Activated T-helper 2 cell treated with anti-CD3 and anti-CD28 coated beads, Interferon-gamma antibody, Interleukin-2, Interleukin-4, amounts not matched to agents 10 μg/mL and 5 μg/mL and 100 μg/mL, durations not matched to agents 14 hours and 24 hours and 36 hours (primary cell): ENCODE results near the gene LMAN1L. TPM values are rescaled to one million over a fixed set of nuclear protein-coding genes. Genes with fewer than 3 reads are reported as not detected.

Experiments
- DNase-seq: peaks from one replicate; pipeline ENCODE4 v3.0.0; 2021; ENCODE audit warnings: low spot score
- H3K27ac Mint-ChIP-seq: one replicate; pipeline ENCODE4 v1.8.0; 2021; ENCODE audit warnings: mixed read lengths
- H3K27me3 Mint-ChIP-seq: one replicate; pipeline ENCODE4 v1.8.0; 2021; ENCODE audit warnings: low read depth, mixed read lengths
- H3K36me3 Mint-ChIP-seq: one replicate; pipeline ENCODE4 v1.8.0; 2021; ENCODE audit warnings: low read depth, mixed read lengths
- H3K4me1 Mint-ChIP-seq: one replicate; pipeline ENCODE4 v1.8.0; 2021; ENCODE audit warnings: low read depth, mixed read lengths
- H3K4me3 Mint-ChIP-seq: one replicate; pipeline ENCODE4 v1.8.0; 2021; ENCODE audit warnings: low read depth, mild to moderate bottlenecking, moderate library complexity, mixed read lengths
- H3K9me3 Mint-ChIP-seq: one replicate; pipeline ENCODE4 v1.8.0; 2021; ENCODE audit warnings: mixed read lengths
- intact Hi-C: fragments of 100-400 bp; cut with micrococcal nuclease; formaldehyde crosslinking; loops from one replicate; pipeline ENCODE4 v1.15.1; 2023
- total RNA-seq: library from RNA; stranded (reverse); gene quantifications from 2 replicates; pipeline ENCODE4 v1.2.3, GENCODE V29; 2022

The LMAN1L gene
- total RNA-seq, 1 donor from 2014 or later = 0.32 TPM

GRCh38 chr15:74776821-74777768, 35.5 kb upstream of the LMAN1L start:
- DNase-seq = peak; percentile 50
- peak overlapping the region; percentile 78 for H3K4me3 Mint-ChIP-seq
- H3K27ac Mint-ChIP-seq = peak overlapping the region; percentile 99
- H3K4me1 Mint-ChIP-seq = peaks cover 78% of the 10 kb centered on the region
- no peaks in the 10 kb centered on the region for H3K9me3 Mint-ChIP-seq
- H3K36me3 Mint-ChIP-seq = no peaks in the 10 kb centered on the region
- no peaks in the 10 kb centered on the region for H3K27me3 Mint-ChIP-seq
- intact Hi-C loops = no loop called here

DNA sequence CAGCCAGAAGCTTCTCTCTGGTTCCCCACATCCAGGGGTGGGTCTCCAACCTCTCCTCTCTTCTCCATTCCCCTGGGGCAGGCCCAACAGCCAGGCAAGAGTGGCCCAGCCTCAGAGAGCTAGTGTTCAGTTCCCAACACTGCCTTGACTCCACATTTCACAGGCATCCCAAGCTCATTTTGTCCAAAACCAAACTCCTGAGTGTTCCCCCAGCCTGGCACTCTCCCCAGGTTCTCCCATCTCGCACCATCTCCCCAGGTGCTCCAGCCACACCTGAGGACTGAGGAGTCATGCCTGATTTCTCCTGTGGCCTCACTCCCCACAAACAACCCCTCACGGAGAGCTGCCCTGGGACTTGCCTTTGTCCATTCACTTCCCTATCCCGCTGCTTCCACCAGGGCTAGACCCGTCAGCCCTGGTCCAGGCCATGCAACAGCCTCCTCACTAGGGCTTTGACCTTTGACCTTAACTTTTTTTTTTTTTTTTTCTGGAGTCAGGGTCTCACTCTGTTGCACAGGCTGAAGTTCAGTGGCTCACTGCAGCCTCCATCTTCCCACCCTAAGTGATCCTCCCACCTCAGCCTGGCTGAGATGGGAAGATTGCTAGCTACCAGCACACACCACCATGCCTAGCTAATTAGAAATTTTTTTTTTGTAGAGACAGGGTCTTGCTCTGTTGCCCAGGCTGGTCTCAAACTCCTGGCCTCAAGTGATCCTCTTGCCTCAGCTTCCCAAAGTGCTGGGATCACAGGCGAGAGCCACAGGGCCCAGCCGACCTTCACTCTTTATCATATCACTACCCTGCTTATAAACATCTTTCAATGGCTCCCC, 34.7 kb upstream of the LMAN1L start:
- no peaks in the 10 kb centered on the region for H3K9me3 Mint-ChIP-seq
- intact Hi-C loops = no loop called here
- no peak for DNase-seq
- H3K27ac Mint-ChIP-seq = peak overlapping the region; percentile 99
- no peaks in the 10 kb centered on the region for H3K27me3 Mint-ChIP-seq
- peaks cover 74% of the 10 kb centered on the region for H3K4me1 Mint-ChIP-seq
- peak overlapping the region; percentile 42 for H3K4me3 Mint-ChIP-seq
- peaks cover 4% of the 10 kb centered on the region for H3K36me3 Mint-ChIP-seq

DNA sequence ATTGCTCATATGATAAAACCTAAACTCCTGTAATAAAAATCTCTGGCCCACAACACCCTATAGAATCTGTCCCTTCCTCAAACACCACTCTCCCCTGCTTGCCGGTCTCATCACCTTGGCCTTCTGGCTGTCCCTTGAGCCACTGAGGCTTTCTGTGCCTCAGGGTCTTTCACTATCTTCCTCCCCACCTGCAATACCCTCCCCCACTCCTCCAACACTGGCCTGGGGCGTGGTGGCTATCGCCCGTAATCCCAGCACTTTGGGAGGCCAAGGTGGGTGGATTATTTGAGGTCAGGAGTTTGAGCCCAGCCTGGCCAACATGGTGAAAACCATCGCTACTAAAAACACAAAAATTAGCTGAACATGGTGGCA, 34.0 kb upstream of the LMAN1L start:
- Mint-ChIP-seq H3K27ac (peak overlapping the region; percentile 99), H3K36me3 (peaks cover 10% of the 10 kb centered on the region), H3K27me3 (no peaks in the 10 kb centered on the region), H3K9me3 (no peaks in the 10 kb centered on the region), H3K4me3 (peak overlapping the region; percentile 42), H3K4me1 (peaks cover 73% of the 10 kb centered on the region)
- intact Hi-C loops = no loop called here
- DNase-seq = no peak

DNA sequence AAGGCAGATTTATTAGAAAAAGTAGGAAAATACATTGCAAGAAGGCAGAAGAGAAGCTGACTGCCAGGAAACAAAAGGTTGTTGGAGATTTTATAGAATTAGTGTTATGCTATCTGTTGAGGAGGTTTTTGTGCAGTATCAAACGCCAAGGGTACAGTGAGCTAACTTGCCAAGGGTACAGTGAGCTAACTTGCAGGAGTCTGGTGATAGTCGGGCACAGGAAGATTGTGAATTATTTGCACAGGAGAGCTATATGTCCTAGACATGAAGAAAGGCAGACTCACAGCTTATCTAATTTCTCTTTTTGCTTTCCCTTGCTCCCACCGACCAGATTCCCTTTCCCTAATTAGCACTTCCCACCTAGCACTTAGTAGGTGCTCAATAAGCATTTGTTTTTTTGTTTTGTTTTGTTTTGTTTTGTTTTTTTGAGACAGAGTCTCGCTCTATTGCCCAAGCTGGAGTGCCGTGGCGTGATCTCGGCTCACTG, 33.4 kb upstream of the LMAN1L start:
- no peak for DNase-seq
- H3K4me1 Mint-ChIP-seq = peaks cover 67% of the 10 kb centered on the region
- intact Hi-C loops = no loop called here
- peak overlapping the region; percentile 99 for H3K27ac Mint-ChIP-seq
- no peak overlapping the region for H3K4me3 Mint-ChIP-seq
- H3K36me3 Mint-ChIP-seq = peaks cover 14% of the 10 kb centered on the region
- no peaks in the 10 kb centered on the region for H3K27me3 Mint-ChIP-seq
- H3K9me3 Mint-ChIP-seq = no peaks in the 10 kb centered on the region

- peak; percentile 39 for DNase-seq
- no peaks in the 10 kb centered on the region for H3K9me3 Mint-ChIP-seq
- H3K4me1 Mint-ChIP-seq = peaks cover 69% of the 10 kb centered on the region
- H3K36me3 Mint-ChIP-seq = peaks cover 28% of the 10 kb centered on the region
- intact Hi-C loops = loop anchor here (1.0 to 10.0 kb wide), 5 partner anchors 8 to 844 kb away; partner anchors contain the start of genes PML, SNUPN and STOML1
- peak overlapping the region; percentile 99 for H3K27ac Mint-ChIP-seq
- peak overlapping the region; percentile 97 for H3K4me3 Mint-ChIP-seq
- H3K27me3 Mint-ChIP-seq = no peaks in the 10 kb centered on the region
These were observed 31.9 kb upstream of the LMAN1L start for GRCh38 chr15:74780523-74781430.

DNA sequence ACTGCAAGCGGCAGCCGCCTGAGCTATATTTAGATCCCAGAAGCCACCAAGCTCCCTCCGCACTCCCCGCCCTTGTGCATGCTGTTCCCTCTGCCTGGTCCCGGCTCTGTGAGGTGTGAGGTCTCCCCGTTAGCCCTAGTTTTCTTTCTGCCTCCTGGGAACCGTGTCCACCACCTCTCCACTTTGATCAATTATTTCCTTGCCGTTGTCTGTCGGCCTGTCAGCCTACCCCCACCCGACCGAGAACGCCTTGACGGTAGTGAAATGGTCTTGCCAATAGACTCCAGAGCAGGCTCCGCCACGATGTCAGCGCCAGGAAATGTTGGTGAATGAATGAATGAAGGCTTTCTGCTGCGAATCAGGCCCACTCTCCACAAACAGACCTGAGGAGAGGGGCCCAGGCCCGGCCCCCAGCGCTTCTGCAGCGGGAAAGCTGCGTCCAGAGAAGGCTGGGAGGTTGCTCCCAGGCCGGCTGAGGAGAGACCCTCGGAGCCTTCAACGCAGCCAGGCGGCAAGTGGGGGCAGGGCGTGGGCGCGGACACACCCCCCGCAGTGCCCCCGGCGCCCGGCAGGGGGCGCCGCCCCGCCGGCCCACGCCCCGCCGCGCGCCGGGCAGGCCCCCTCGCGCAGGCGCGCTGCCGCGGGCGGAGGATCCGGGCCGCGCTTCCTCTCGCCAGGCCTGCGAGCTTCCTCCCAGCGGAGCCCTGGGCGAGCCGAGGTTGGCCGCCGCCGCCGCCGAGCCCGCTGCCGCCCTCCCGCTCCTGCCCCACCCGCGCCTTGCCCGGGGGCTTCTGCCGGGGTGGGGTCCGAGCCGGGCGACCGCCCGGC, 31.0 kb upstream of the LMAN1L start, which contains the start of gene CSK:
CSK (plus strand) TSS at position 650 of the 828 bp plus-strand sequence. CDS start 16,218 bp downstream, outside the sequence.
- intact Hi-C loops = loop anchor here (2.0 to 10.0 kb wide), 4 partner anchors 63 to 843 kb away; partner anchors contain the start of genes PML, SNUPN and STOML1
- Mint-ChIP-seq H3K27me3 (no peaks in the 10 kb centered on the region), H3K27ac (peak within 1 kb of the TSS; percentile 99), H3K9me3 (no peaks in the 10 kb centered on the region), H3K4me3 (peak within 1 kb of the TSS; percentile 97), H3K4me1 (peaks cover 66% of the 10 kb centered on the region), H3K36me3 (peaks cover 35% of the 10 kb centered on the region)
- DNase-seq = peak; percentile 77

DNA sequence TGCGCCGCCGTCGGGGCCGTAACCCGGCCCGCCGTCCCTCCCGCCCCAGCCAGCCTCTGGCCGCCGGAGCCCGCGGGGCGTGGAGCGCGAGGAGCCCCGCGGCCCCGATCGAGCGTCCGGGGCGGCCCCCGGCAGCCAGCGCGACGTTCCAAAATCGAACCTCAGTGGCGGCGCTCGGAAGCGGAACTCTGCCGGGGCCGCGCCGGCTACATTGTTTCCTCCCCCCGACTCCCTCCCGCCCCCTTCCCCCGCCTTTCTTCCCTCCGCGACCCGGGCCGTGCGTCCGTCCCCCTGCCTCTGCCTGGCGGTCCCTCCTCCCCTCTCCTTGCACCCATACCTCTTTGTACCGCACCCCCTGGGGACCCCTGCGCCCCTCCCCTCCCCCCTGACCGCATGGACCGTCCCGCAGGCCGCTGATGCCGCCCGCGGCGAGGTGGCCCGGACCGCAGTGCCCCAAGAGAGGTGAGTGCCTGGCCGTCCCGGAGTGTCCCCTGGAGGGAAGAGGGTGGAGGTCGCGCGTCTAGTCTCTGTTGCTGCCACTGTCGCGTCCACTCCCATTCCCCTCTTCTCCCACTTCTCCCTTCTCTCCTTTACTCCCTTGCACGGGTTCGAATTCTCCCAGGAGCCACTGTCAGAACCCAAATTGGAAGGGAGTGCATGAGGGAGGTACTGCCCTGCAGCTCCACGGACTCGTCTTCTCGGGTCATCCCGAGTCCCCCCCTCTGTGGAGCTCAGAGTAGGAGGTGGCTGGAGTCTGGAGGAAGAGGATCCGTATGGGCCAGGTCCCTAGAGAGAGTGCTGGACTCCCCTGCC, 30.2 kb upstream of the LMAN1L start:
- peaks cover 39% of the 10 kb centered on the region for H3K36me3 Mint-ChIP-seq
- H3K4me1 Mint-ChIP-seq = peaks cover 63% of the 10 kb centered on the region
- peak overlapping the region; percentile 84 for H3K27ac Mint-ChIP-seq
- H3K4me3 Mint-ChIP-seq = peak overlapping the region; percentile 92
- peak; percentile 59 for DNase-seq
- intact Hi-C loops = loop anchor here (10.0 kb wide), 2 partner anchors 788 to 842 kb away; partner anchors contain the start of genes PML, SNUPN and STOML1
- no peaks in the 10 kb centered on the region for H3K9me3 Mint-ChIP-seq
- no peaks in the 10 kb centered on the region for H3K27me3 Mint-ChIP-seq

GRCh38 chr15:74783072-74783807, 29.4 kb upstream of the LMAN1L start:
- peak overlapping the region; percentile 92 for H3K4me3 Mint-ChIP-seq
- H3K9me3 Mint-ChIP-seq = no peaks in the 10 kb centered on the region
- H3K4me1 Mint-ChIP-seq = peaks cover 63% of the 10 kb centered on the region
- H3K27ac Mint-ChIP-seq = peak overlapping the region; percentile 84
- H3K36me3 Mint-ChIP-seq = peaks cover 46% of the 10 kb centered on the region
- peak; percentile 50 for DNase-seq
- no peaks in the 10 kb centered on the region for H3K27me3 Mint-ChIP-seq
- intact Hi-C loops = loop anchor here (10.0 kb wide), 2 partner anchors 788 to 842 kb away; partner anchors contain the start of genes PML, SNUPN and STOML1

GRCh38 chr15:74783808-74784175, 28.8 kb upstream of the LMAN1L start:
- Mint-ChIP-seq H3K4me1 (peaks cover 62% of the 10 kb centered on the region), H3K27ac (peak overlapping the region; percentile 84), H3K4me3 (peak overlapping the region; percentile 92), H3K36me3 (peaks cover 50% of the 10 kb centered on the region), H3K9me3 (no peaks in the 10 kb centered on the region), H3K27me3 (no peaks in the 10 kb centered on the region)
- DNase-seq = no peak
- intact Hi-C loops = loop anchor here (10.0 kb wide), 2 partner anchors 789 to 841 kb away; partner anchors contain the start of genes PML, SNUPN and STOML1
